K562 (cell line): Measurements from ENCODE around the gene RAD51D. TPM values are rescaled to one million over a fixed set of nuclear protein-coding genes. Genes with fewer than 3 reads are reported as not detected.

Source experiments
- BCOR ChIP-seq: fragments of 450-650 bp; IDR thresholded peaks from 2 replicates; pipeline ENCODE4 v1.6.1; 2016
- CBX3 ChIP-seq, 2 experiments: IDR thresholded peaks; 1 replicate in 1 of 2; 2 replicates in 1 of 2; pipeline ENCODE4 v1.6.1; 2012; ENCODE audit warnings: inconsistent platforms in 2 of 2, low read length in 2 of 2, borderline replicate concordance in 1 of 2, control low read depth in 1 of 2
- ELF2 ChIP-seq: fragments of 250-450 bp; sonication (Bioruptor Pico); IDR thresholded peaks from 2 replicates; pipeline ENCODE4 v1.5.0; 2021; ENCODE audit warnings: mild to moderate bottlenecking
- FOXM1 ChIP-seq, 2 experiments: fragments of 450-650 bp in 1 of 2; sonication (generic) in 1 of 2; formaldehyde crosslinking in 1 of 2; IDR thresholded peaks; 2 replicates each; pipeline versions ENCODE4 v1.6.1 to v1.9.0; 2017 to 2022; ENCODE audit warnings: low read depth in 2 of 2, mild to moderate bottlenecking in 2 of 2, missing genetic modification reagents in 1 of 2, moderate library complexity in 1 of 2
- PHF8 ChIP-seq: fragments of 200-600 bp; sonication (generic); IDR thresholded peaks from 2 replicates; pipeline ENCODE4 v1.6.1; 2012; ENCODE audit warnings: mixed run types, mild to moderate bottlenecking, inconsistent platforms, low read length, moderate library complexity, borderline replicate concordance
- RAD21 ChIP-seq, 2 experiments: fragments of 250-450 bp in 1 of 2; fragments of 450-650 bp in 1 of 2; sonication (Bioruptor Pico) in 1 of 2; formaldehyde crosslinking in 1 of 2; IDR thresholded peaks in 1 of 2; conservative IDR thresholded peaks in 1 of 2; 2 replicates each; pipeline versions ENCODE4 v1.4.0 to v1.8.0; 2020 to 2022; ENCODE audit warnings: mild to moderate bottlenecking in 2 of 2, moderate library complexity in 1 of 2
- SOX6 ChIP-seq: fragments of 450-650 bp; IDR thresholded peaks from 2 replicates; pipeline ENCODE4 v1.6.1; 2014; ENCODE audit warnings: mild to moderate bottlenecking
- TAL1 ChIP-seq: fragments of 450-650 bp; IDR thresholded peaks from 2 replicates; pipeline ENCODE4 v1.6.1; 2016; ENCODE audit warnings: mild to moderate bottlenecking
- THRAP3 ChIP-seq: fragments of 450-650 bp; IDR thresholded peaks from 2 replicates; pipeline ENCODE4 v1.6.1; 2016; ENCODE audit warnings: mild to moderate bottlenecking, inconsistent platforms, borderline replicate concordance
- YY1 ChIP-seq, 3 experiments: IDR thresholded peaks; 2 replicates each; pipeline ENCODE4 v1.6.1; 2011; ENCODE audit warnings: low read length in 2 of 3, mild to moderate bottlenecking in 2 of 3, moderate library complexity in 2 of 3, borderline replicate concordance in 1 of 3, control low read depth in 1 of 3, low read depth in 1 of 3; ENCODE audit not compliant: insufficient read depth in 3 of 3, insufficient replicate concordance in 2 of 3, control insufficient read depth in 1 of 3, insufficient read length in 1 of 3; ENCODE audit errors: extremely low read depth in 1 of 3
- ZBTB1 ChIP-seq: sonication (generic); formaldehyde crosslinking; IDR thresholded peaks from 2 replicates; pipeline ENCODE4 v1.8.1; 2023; ENCODE audit warnings: missing genetic modification reagents, low read depth, mild to moderate bottlenecking, borderline replicate concordance
- ZFX ChIP-seq: sonication (generic); formaldehyde crosslinking; IDR thresholded peaks from 2 replicates; pipeline ENCODE4 v1.8.0; 2022; ENCODE audit warnings: mild to moderate bottlenecking, missing genetic modification reagents, moderate library complexity
- polyA plus RNA-seq, 8 experiments: library from polyadenylated mRNA; depleted of rRNA in 4 of 8; stranded (reverse) in 5 of 8; unstranded in 3 of 8; fragments of >200 nt; fragmentation: Nextera tagmentation in 2 of 8; fragmentation: Illumina TruSeq in 1 of 8; extraction: Ambion mirVana in 2 of 8; extraction: Trizol in 1 of 8; gene quantifications; 2 replicates each; pipeline versions ENCODE4 v1.2.1 to v1.2.3, GENCODE V29; 2011 to 2014; ENCODE audit warnings: inconsistent platforms in 1 of 8, missing spikeins in 1 of 8
- total RNA-seq, 7 experiments: library from RNA; depleted of rRNA in 6 of 7; stranded (reverse); fragments of >200 nt in 6 of 7; fragmentation: Illumina TruSeq in 2 of 7; extraction: Trizol in 2 of 7; gene quantifications; 2 replicates each; pipeline versions ENCODE4 v1.2.1 to v1.2.3, GENCODE V29; 2011 to 2021; ENCODE audit warnings: low replicate concordance in 1 of 7
- TF ChIP-seq, protein P1 (sequence below), 2 experiments: fragments of 450-650 bp; formaldehyde crosslinking in 1 of 2; IDR thresholded peaks; 2 replicates each; pipeline versions ENCODE4 v1.4.0 to v1.6.1; 2014 to 2020; ENCODE audit warnings: mild to moderate bottlenecking in 2 of 2, borderline replicate concordance in 1 of 2, low read depth in 1 of 2
- TF ChIP-seq, protein P2 (sequence below): fragments of 450-650 bp; formaldehyde crosslinking; IDR thresholded peaks from 2 replicates; pipeline ENCODE4 v1.4.0; 2020; ENCODE audit warnings: mild to moderate bottlenecking, moderate library complexity

Gene RAD51D
- total and polyA plus RNA-seq, 9 of the 15 experiments (the other 6 are each of a cell fraction or from before 2014, with no cell fraction given): 2.2 to 16.9 (median 8.7) TPM

DNA sequence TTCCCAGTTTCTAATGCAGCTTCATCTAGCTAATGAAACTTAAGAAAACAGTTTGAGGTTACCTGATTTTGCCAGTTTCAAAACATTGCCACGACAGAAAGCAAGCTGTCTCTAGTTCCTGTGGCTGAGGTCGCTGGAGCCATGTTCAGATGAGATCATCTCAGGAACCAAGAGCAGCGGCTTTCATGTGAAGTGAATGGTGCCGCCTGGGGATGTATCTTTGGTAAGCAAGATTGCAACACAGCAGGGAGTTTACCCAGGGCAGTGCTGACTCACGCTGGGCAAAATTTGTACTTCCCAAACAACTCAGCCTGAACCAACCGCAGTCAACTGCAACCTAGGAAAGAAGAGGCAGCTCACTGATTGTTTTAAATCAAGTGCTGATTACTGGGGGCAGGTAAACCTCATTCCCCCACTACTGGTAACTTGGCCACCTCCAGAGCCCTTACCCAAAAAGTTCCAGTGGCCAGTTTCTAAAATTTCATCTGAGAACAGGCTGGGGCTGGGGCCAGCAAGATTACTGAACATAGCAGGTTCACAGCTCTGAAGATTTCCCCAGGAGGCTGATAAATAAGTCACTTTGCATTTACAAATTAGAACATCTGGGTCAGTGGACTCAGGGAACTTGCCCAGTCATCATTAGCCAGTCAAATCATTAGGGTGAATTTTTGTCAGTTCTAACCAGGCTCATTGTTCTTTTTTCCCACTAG, 56.0 kb downstream of the RAD51D start, which contains the start of gene RFFL (continued):
- TF ChIP-seq PHF8: peak; percentile 12; the same call in 1 of the 2 replicates
- TF ChIP-seq, protein P1, sequence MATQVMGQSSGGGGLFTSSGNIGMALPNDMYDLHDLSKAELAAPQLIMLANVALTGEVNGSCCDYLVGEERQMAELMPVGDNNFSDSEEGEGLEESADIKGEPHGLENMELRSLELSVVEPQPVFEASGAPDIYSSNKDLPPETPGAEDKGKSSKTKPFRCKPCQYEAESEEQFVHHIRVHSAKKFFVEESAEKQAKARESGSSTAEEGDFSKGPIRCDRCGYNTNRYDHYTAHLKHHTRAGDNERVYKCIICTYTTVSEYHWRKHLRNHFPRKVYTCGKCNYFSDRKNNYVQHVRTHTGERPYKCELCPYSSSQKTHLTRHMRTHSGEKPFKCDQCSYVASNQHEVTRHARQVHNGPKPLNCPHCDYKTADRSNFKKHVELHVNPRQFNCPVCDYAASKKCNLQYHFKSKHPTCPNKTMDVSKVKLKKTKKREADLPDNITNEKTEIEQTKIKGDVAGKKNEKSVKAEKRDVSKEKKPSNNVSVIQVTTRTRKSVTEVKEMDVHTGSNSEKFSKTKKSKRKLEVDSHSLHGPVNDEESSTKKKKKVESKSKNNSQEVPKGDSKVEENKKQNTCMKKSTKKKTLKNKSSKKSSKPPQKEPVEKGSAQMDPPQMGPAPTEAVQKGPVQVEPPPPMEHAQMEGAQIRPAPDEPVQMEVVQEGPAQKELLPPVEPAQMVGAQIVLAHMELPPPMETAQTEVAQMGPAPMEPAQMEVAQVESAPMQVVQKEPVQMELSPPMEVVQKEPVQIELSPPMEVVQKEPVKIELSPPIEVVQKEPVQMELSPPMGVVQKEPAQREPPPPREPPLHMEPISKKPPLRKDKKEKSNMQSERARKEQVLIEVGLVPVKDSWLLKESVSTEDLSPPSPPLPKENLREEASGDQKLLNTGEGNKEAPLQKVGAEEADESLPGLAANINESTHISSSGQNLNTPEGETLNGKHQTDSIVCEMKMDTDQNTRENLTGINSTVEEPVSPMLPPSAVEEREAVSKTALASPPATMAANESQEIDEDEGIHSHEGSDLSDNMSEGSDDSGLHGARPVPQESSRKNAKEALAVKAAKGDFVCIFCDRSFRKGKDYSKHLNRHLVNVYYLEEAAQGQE (IDR thresholded peaks at IDR 0.05; ENCODE audit: borderline replicate concordance): peak; percentile 68
- TF ChIP-seq, protein P1 (CRISPR knock-in tag; IDR thresholded peaks at IDR 0.05; ENCODE audit: low read depth): no peak
- TF ChIP-seq, protein P2, sequence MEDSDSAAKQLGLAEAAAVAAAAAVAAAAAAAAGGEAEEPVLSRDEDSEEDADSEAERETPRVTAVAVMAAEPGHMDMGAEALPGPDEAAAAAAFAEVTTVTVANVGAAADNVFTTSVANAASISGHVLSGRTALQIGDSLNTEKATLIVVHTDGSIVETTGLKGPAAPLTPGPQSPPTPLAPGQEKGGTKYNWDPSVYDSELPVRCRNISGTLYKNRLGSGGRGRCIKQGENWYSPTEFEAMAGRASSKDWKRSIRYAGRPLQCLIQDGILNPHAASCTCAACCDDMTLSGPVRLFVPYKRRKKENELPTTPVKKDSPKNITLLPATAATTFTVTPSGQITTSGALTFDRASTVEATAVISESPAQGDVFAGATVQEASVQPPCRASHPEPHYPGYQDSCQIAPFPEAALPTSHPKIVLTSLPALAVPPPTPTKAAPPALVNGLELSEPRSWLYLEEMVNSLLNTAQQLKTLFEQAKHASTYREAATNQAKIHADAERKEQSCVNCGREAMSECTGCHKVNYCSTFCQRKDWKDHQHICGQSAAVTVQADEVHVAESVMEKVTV (CRISPR knock-in tag): peak; percentile 42; the same call in 1 of the 2 replicates
- peak; percentile 53 for TF ChIP-seq SOX6
- 0 out of 2 replicates have a peak, but pooled peaks have one; percentile 9 for TF ChIP-seq ELF2 (CRISPR knock-in tag)
- 0 out of 2 replicates have a peak, but pooled peaks have one; percentile 17 for TF ChIP-seq ZFX (CRISPR knock-in tag)
- no peak for TF ChIP-seq ZBTB1 (CRISPR knock-in tag)
- TF ChIP-seq TAL1: peak; percentile 10; the same call in 1 of the 2 replicates
- TF ChIP-seq YY1 (IDR thresholded peaks at IDR 0.05; ENCODE audit: borderline replicate concordance in 1 of 3, control insufficient read depth in 1 of 3, extremely low read depth in 1 of 3, insufficient read depth in 3 of 3, insufficient read length in 1 of 3, insufficient replicate concordance in 2 of 3, low read depth in 1 of 3, low read length in 2 of 3): peak in 2 of 3 experiments; percentile 61 to 86
- TF ChIP-seq RAD21 (CRISPR knock-in tag; conservative IDR thresholded peaks at IDR 0.05 in 1 of 2, IDR thresholded peaks at IDR 0.05 in 1 of 2): peak; percentile 53 to 68
- TF ChIP-seq FOXM1 (IDR thresholded peaks at IDR 0.05; ENCODE audit: low read depth): 0 out of 2 replicates have a peak, but pooled peaks have one; percentile 28
- TF ChIP-seq FOXM1 (CRISPR knock-in tag; IDR thresholded peaks at IDR 0.05; ENCODE audit: low read depth): no peak
- peak in 1 of 2 experiments; percentile 56; a peak in 1 of 3 replicates for TF ChIP-seq CBX3 (IDR thresholded peaks at IDR 0.05; ENCODE audit: borderline replicate concordance in 1 of 2, low read length in 2 of 2)
- TF ChIP-seq BCOR: no peak
- TF ChIP-seq THRAP3: no peak
